ENCODE data around the gene FLT3. TPM values are rescaled to one million over a fixed set of nuclear protein-coding genes. Genes with fewer than 3 reads are reported as not detected.

FLT3 gene
- total and polyA plus RNA-seq, 2 experiments from 2014 or later = 0.10 to 0.29 TPM

- Histone ChIP-seq H3K4me1 (ENCODE audit: insufficient read depth) (no peaks in the 10 kb centered on the region), H2AFZ (no peak overlapping the region), H3K27ac (no peak overlapping the region), H3K4me3 (no peak overlapping the region), H3K4me2 (no peak overlapping the region), H3K9me2 (replicated peaks; ENCODE audit: insufficient read depth) (no peaks in the 10 kb centered on the region), H3K79me2 (no peaks in the 10 kb centered on the region), H4K20me1 (ENCODE audit: insufficient read depth, poor library complexity, severe bottlenecking) (no peaks in the 10 kb centered on the region), H3K9me3 (ENCODE audit: low read depth) (no peaks in the 10 kb centered on the region), H3K27me3 (no peaks in the 10 kb centered on the region), H3K36me3 (replicated peaks; ENCODE audit: insufficient read depth, low read depth) (no peaks in the 10 kb centered on the region)
- TF ChIP-seq CTCF (IDR thresholded peaks at IDR 0.05; ENCODE audit: poor library complexity) (no peak), EZH2phosphoT487 (IDR thresholded peaks at IDR 0.05; ENCODE audit: low read depth, severe bottlenecking, unreplicated experiment) (no peak), EZH2 (IDR thresholded peaks at IDR 0.05; ENCODE audit: borderline replicate concordance) (no peak)
- WGBS (ENCODE audit: low lambda C conversion rate, missing lambda C conversion rate) = 91% methylated on average over 6 of the region's 6 CpGs
- no peak for DNase-seq (ENCODE audit: low spot score)
Observed at GRCh38 chr13:28002886-28003698, 97.3 kb downstream of the FLT3 start.

GRCh38 chr13:28001837-28002473 lies 98.4 kb downstream of the FLT3 start:
- Histone ChIP-seq H3K4me1 (ENCODE audit: insufficient read depth) (no peaks in the 10 kb centered on the region), H3K27ac (no peak overlapping the region), H3K27me3 (no peaks in the 10 kb centered on the region), H2AFZ (no peak overlapping the region), H4K20me1 (ENCODE audit: insufficient read depth, poor library complexity, severe bottlenecking) (no peaks in the 10 kb centered on the region), H3K9me2 (replicated peaks; ENCODE audit: insufficient read depth) (no peaks in the 10 kb centered on the region), H3K9me3 (ENCODE audit: low read depth) (no peaks in the 10 kb centered on the region), H3K4me2 (no peak overlapping the region), H3K4me3 (no peak overlapping the region), H3K36me3 (replicated peaks; ENCODE audit: insufficient read depth, low read depth) (no peaks in the 10 kb centered on the region), H3K79me2 (no peaks in the 10 kb centered on the region)
- TF ChIP-seq EZH2phosphoT487 (IDR thresholded peaks at IDR 0.05; ENCODE audit: low read depth, severe bottlenecking, unreplicated experiment) (no peak), CTCF (IDR thresholded peaks at IDR 0.05; ENCODE audit: poor library complexity) (no peak), EZH2 (IDR thresholded peaks at IDR 0.05; ENCODE audit: borderline replicate concordance) (no peak)
- WGBS (ENCODE audit: low lambda C conversion rate, missing lambda C conversion rate) = 84% methylated on average over 20 of the region's 20 CpGs
- DNase-seq (ENCODE audit: low spot score) = no peak

- Histone ChIP-seq H3K27me3 (no peaks in the 10 kb centered on the region), H3K4me2 (no peak overlapping the region), H3K4me1 (ENCODE audit: insufficient read depth) (no peaks in the 10 kb centered on the region), H4K20me1 (ENCODE audit: insufficient read depth, poor library complexity, severe bottlenecking) (no peaks in the 10 kb centered on the region), H2AFZ (no peak overlapping the region), H3K36me3 (replicated peaks; ENCODE audit: insufficient read depth, low read depth) (no peaks in the 10 kb centered on the region), H3K9me2 (replicated peaks; ENCODE audit: insufficient read depth) (no peaks in the 10 kb centered on the region), H3K27ac (no peak overlapping the region), H3K4me3 (no peak overlapping the region), H3K79me2 (no peaks in the 10 kb centered on the region), H3K9me3 (ENCODE audit: low read depth) (no peaks in the 10 kb centered on the region)
- TF ChIP-seq CTCF (IDR thresholded peaks at IDR 0.05; ENCODE audit: poor library complexity) = no peak
- TF ChIP-seq EZH2phosphoT487 (IDR thresholded peaks at IDR 0.05; ENCODE audit: low read depth, severe bottlenecking, unreplicated experiment) = no peak
- no peak for TF ChIP-seq EZH2 (IDR thresholded peaks at IDR 0.05; ENCODE audit: borderline replicate concordance)
- WGBS (ENCODE audit: low lambda C conversion rate, missing lambda C conversion rate) = 89% methylated on average over 11 of the region's 11 CpGs
- no peak for DNase-seq (ENCODE audit: low spot score)
Observed at GRCh38 chr13:28001049-28001448, 99.3 kb downstream of the FLT3 start.

All from hepatocyte (in vitro differentiated cells).